NCI-H2171 treated with DMSO at 0.1 percent for 48 hours (cell line): Measurements from ENCODE around the gene PRRG1.
"Not testable (repeated sequence)": the region's sequence is repeated elsewhere in the genome, so short reads cannot be mapped to it uniquely, and the experiment has no call there.

ENCODE experiments used
- DNase-seq: peaks from one replicate; lab custom pipeline; 2025; lab: John Stamatoyannopoulos, UW

The PRRG1 gene

GRCh38 chrX:37472836-37473235 is 123.7 kb downstream of the PRRG1 start:
- DNase-seq: no peak

DNA sequence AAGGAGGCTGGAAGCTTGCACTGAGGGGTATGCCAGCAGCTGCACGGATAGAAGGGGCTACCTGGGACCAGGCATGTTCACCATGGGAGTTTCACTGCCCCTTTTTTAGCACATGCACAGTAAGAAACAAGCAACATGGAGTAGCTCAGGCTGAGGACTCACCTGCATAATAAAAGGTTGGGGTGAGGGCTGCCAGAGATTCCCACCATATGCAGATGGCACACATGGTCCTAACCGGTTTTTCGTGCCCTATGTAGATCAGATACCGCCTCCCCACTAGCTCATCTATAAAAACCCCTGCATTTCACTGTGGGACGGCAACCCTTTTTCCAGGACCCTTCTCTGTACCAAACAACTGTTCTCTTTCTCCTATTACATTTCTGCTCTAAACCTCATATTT is 125.3 kb downstream of the PRRG1 start:
- DNase-seq: no peak

- peak; percentile 34 for DNase-seq
Measured at GRCh38 chrX:37476571-37477170, 127.5 kb downstream of the PRRG1 start.

- DNase-seq: not testable (repeated sequence)
Measured at GRCh38 chrX:37484335-37484734, 135.2 kb downstream of the PRRG1 start.

- no peak for DNase-seq
Measured at GRCh38 chrX:37485429-37485828, 136.3 kb downstream of the PRRG1 start.

DNA sequence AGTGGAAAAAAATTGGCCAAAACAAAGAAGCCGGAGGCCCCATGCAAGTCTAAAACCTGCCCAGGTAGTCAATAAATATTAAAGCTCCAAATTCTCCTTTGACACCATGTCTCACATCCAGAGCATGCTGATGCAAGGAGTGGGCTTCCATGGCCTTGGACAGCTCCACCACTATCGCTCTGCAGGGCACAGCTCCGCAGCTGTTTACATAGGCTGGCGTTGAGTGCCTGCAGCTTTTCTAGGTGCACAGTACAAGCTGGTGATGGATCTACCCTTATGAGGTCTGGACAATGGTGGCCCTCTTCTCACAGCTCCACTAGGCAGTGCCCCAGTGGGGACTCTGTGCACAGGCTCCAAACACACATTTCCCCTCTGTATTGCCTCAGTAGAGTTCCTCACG is 138.1 kb downstream of the PRRG1 start:
- DNase-seq: no peak

DNA sequence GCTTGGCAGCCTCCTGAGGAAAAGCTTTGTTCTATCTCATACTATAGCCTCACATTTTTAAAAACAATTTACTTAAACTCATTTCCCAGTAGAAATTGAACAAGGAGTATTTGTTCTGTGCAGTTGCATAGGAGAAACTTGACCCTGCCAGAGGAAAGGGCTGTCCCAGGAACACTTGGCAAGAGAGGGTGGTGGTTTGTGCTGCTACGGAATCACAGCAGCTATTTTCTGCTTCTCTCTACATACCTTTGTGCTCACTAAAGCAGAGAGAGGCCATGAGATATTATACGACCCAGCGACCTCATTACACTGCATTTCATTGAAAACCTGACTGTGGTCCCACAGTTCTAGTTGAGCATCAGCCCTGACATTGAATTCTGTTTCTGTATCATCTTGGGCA is 139.2 kb downstream of the PRRG1 start:
- DNase-seq: no peak

- no peak for DNase-seq
Measured at GRCh38 chrX:37491686-37492085, 142.5 kb downstream of the PRRG1 start.

GRCh38 chrX:37495760-37496159 is 146.6 kb downstream of the PRRG1 start:
- DNase-seq: peak; percentile 0

DNA sequence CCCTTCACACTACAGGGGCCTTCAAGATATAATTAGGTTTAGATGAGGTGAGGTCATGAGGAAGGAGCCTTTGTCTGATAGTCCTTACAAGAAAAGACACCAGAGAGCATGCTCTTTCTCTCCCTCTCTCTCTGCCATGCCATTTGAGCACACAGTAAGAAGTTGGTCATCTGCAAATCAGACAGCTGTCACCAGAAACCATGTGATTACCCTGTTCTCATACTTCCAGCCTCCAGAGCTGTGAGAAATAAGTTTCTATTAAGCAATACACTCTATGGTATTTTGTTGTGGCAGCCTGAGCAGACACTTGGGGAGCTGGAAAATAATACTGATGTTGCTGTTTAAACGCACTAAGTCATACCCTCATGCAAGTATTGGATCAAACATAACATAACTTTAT is 148.0 kb downstream of the PRRG1 start:
- not testable (repeated sequence) for DNase-seq

- not testable (repeated sequence) for DNase-seq
Measured at GRCh38 chrX:37498323-37498722, 149.2 kb downstream of the PRRG1 start.

DNA sequence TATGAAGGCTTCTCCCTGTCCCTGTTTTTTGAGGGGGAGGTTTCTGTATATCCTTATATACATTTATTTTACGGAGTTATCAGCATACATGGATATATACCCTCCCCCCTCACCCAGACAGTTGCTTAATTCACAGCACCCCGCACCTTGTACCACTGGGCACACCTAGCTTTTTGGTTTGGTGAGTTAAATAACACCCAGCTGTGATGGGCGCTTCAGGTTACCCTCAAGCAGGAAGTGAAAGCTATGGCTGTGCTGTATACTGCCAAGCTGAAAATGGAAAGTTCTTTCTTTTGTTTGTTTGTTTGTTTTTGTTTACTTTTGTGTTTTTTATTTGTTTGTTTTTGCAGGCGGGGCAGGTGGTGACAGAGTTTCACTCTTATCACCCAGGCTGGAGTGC is 150.5 kb downstream of the PRRG1 start:
- DNase-seq: not testable (repeated sequence)

DNA sequence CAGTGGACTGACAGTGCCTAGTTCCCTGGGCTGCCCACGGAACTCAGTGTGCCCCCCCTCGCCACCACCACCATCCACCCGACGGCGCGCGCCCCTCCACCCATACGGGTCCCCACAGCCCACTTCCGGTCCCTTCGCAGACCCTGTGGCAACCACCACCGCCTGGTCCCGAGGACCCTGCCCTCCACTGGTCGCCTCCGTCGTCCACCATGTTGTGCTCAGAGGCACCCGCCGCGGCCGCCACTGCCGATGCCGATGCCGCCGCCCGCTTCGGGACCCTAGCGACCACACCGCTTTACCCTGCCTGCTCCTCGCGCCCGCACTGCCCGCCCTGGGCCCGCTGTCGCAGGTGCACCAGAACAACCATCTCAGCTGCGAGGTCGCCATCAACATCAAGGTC is 155.8 kb downstream of the PRRG1 start:
- no peak for DNase-seq
